HG03469 (cell line): ENCODE results near the gene DHRS7B.
"Not testable (repeated sequence)": the region's sequence is repeated elsewhere in the genome, so short reads cannot be mapped to it uniquely, and the experiment has no call there.

ENCODE experiments used
- ATAC-seq: cut with Tn5 transposase; IDR thresholded peaks from one replicate; pipeline ENCODE4 v1.9.1; 2021; ENCODE audit warnings: mild to moderate bottlenecking, moderate library complexity, moderate number of reproducible peaks; ENCODE audit not compliant: unreplicated experiment

DHRS7B gene

GRCh38 chr17:21176773-21177395 is 50.1 kb downstream of the DHRS7B start:
- ATAC-seq, result no peak

GRCh38 chr17:21177401-21177800 is 50.6 kb downstream of the DHRS7B start:
- ATAC-seq, result no peak

GRCh38 chr17:21177854-21178600 is 51.3 kb downstream of the DHRS7B start:
- no peak for ATAC-seq

- ATAC-seq, result no peak
Observed at GRCh38 chr17:21183468-21183867, 56.7 kb downstream of the DHRS7B start.

GRCh38 chr17:21184570-21184969 is 57.8 kb downstream of the DHRS7B start:
- no peak for ATAC-seq

GRCh38 chr17:21185061-21185460 is 58.3 kb downstream of the DHRS7B start:
- no peak for ATAC-seq

- ATAC-seq, result no peak
Observed at GRCh38 chr17:21186399-21187187, 59.8 kb downstream of the DHRS7B start.

- no peak for ATAC-seq
Observed at GRCh38 chr17:21189361-21189760, 62.6 kb downstream of the DHRS7B start.

GRCh38 chr17:21190078-21190477 is 63.3 kb downstream of the DHRS7B start:
- no peak for ATAC-seq

GRCh38 chr17:21191698-21192097 is 64.9 kb downstream of the DHRS7B start:
- ATAC-seq, result no peak

GRCh38 chr17:21192414-21192813 is 65.7 kb downstream of the DHRS7B start:
- not testable (repeated sequence) for ATAC-seq

GRCh38 chr17:21193031-21193430 is 66.3 kb downstream of the DHRS7B start:
- ATAC-seq, result no peak

GRCh38 chr17:21194226-21194625 is 67.5 kb downstream of the DHRS7B start:
- no peak for ATAC-seq

- no peak for ATAC-seq
Observed at GRCh38 chr17:21194703-21195102, 67.9 kb downstream of the DHRS7B start.

GRCh38 chr17:21196126-21196525 is 69.4 kb downstream of the DHRS7B start:
- no peak for ATAC-seq

GRCh38 chr17:21198411-21198810 is 71.6 kb downstream of the DHRS7B start:
- ATAC-seq, result no peak

GRCh38 chr17:21199311-21199710 is 72.5 kb downstream of the DHRS7B start:
- ATAC-seq, result no peak

- ATAC-seq, result no peak
Observed at GRCh38 chr17:21199856-21200255, 73.1 kb downstream of the DHRS7B start.

- ATAC-seq, result no peak
Observed at GRCh38 chr17:21200590-21201297, 74.0 kb downstream of the DHRS7B start.

- ATAC-seq, result no peak
Observed at GRCh38 chr17:21201298-21201595, 74.5 kb downstream of the DHRS7B start.

GRCh38 chr17:21201874-21202273 is 75.1 kb downstream of the DHRS7B start:
- ATAC-seq, result no peak
